ENCODE data around the gene SF3B2. TPM values are rescaled to one million over a fixed set of nuclear protein-coding genes. Genes with fewer than 3 reads are reported as not detected.

The SF3B2 gene
- total RNA-seq, 5 donors from 2014 or later (not counting 1 experiment from before 2014, with no cell fraction given) = 189 to 264 (median 224) TPM

- peaks cover 21 to 91% of the 10 kb centered on the region in 2 donors for H3K36me3 ChIP-seq (ENCODE audit: control insufficient read depth in 2 of 2, extremely low read depth in 1 of 2, insufficient read depth in 1 of 2, low read length in 1 of 2)
- H3K4me1 Mint-ChIP-seq = peaks cover 27 to 40% (median 36%) of the 10 kb centered on the region in 3 donors
- no peaks in the 10 kb centered on the region for H3K4me1 ChIP-seq (ENCODE audit: control insufficient read depth in 1 of 2, extremely low read depth in 1 of 2, insufficient read depth in 2 of 2, low read length in 2 of 2)
- POLR2A ChIA-PET = interaction anchor here in 1 of 2 donors (0.6 kb wide), 1 partner anchor 13 kb away, joined by 5 read pairs; no protein-coding TSS in a partner anchor
- CTCF ChIA-PET = interaction anchor here in 1 of 2 donors (0.6 to 1.4 kb wide), 6 partner anchors 9 to 864 kb away, joined by 3 to 6 read pairs (median 3); partner anchors contain the start of gene SF3B2
- ATAC-seq (replicated peaks in 1 of 4) = no peak
- H3K4me3 Mint-ChIP-seq = no peak overlapping the region
- no peak overlapping the region for H3K27ac ChIP-seq (ENCODE audit: low read length)
- H3K27me3 Mint-ChIP-seq = no peaks in the 10 kb centered on the region
- H3K27ac Mint-ChIP-seq = peak overlapping the region in 1 of 2 donors; percentile 40
- H3K9me3 ChIP-seq = no peaks in the 10 kb centered on the region
- H3K4me3 ChIP-seq (ENCODE audit: control insufficient read depth in 1 of 2, extremely low read depth in 1 of 2, low read length in 1 of 2) = no peak overlapping the region
- H3K27me3 ChIP-seq (replicated peaks in 1 of 2; ENCODE audit: control insufficient read depth in 2 of 2, extremely low read depth in 1 of 2, insufficient read depth in 2 of 2, low read length in 1 of 2) = no peaks in the 10 kb centered on the region
- no peak for DNase-seq
- peaks cover 76% of the 10 kb centered on the region for H3K36me3 Mint-ChIP-seq
- WGBS (ENCODE audit: insufficient coverage) = no CpG with 5 or more reads among the region's 2 CpGs
- peaks cover 0 to 2% (median 0%) of the 10 kb centered on the region in 3 donors for H3K9me3 Mint-ChIP-seq
Observed at GRCh38 chr11:66062408-66062807, 10.2 kb downstream of the SF3B2 start.

DNA sequence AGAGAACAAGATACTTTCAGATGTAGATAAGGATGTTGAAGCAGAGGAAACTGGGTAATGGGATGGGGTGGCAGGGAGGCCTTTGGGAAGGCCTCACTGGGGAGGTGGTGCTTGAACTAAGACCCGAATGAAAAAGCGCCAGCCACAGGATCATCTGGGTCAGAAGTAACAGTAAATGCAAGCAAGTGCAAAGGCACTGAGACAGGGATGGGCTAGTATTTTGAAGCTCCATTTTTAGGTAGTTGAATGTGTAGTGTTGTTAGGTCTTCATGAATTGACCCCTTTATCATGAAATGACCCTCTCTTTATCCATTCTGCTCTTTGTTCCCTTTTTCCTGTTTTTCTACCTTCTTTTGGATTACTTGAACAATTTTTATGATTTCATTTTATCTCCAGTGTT lies 11.7 kb downstream of the SF3B2 start:
- 100% methylated on average over 2 of the region's 2 CpGs for WGBS (ENCODE audit: insufficient coverage)
- peaks cover 4 to 10% of the 10 kb centered on the region in 2 experiments for H3K4me1 ChIP-seq (ENCODE audit: control insufficient read depth in 1 of 2, extremely low read depth in 1 of 2, insufficient read depth in 2 of 2, low read length in 2 of 2)
- DNase-seq = no peak
- H3K36me3 Mint-ChIP-seq = peaks cover 74% of the 10 kb centered on the region
- ChIA-PET CTCF (interaction anchor here in 1 of 2 donors (1.4 kb wide), 1 partner anchor 10 kb away, joined by 3 read pairs; no protein-coding TSS in a partner anchor), POLR2A (interaction anchor here (0.5 to 0.7 kb wide), 3 partner anchors 93 to 425 kb away, joined by 3 to 14 read pairs (median 3); no protein-coding TSS in a partner anchor)
- peaks cover 0 to 2% (median 0%) of the 10 kb centered on the region in 3 donors for H3K9me3 Mint-ChIP-seq
- peaks cover 27 to 88% of the 10 kb centered on the region in 2 donors for H3K36me3 ChIP-seq (ENCODE audit: control insufficient read depth in 2 of 2, extremely low read depth in 1 of 2, insufficient read depth in 1 of 2, low read length in 1 of 2)
- no peak overlapping the region for H3K27ac ChIP-seq (ENCODE audit: low read length)
- peaks cover 39 to 55% (median 44%) of the 10 kb centered on the region in 3 donors for H3K4me1 Mint-ChIP-seq
- no peaks in the 10 kb centered on the region for H3K9me3 ChIP-seq
- H3K4me3 Mint-ChIP-seq = no peak overlapping the region
- H3K27me3 Mint-ChIP-seq = no peaks in the 10 kb centered on the region
- H3K27me3 ChIP-seq (replicated peaks in 1 of 2; ENCODE audit: control insufficient read depth in 2 of 2, extremely low read depth in 1 of 2, insufficient read depth in 2 of 2, low read length in 1 of 2) = no peaks in the 10 kb centered on the region
- peak overlapping the region in 1 of 2 donors; percentile 69 for H3K27ac Mint-ChIP-seq
- no peak for ATAC-seq (replicated peaks in 1 of 4)
- H3K4me3 ChIP-seq (ENCODE audit: control insufficient read depth in 1 of 2, extremely low read depth in 1 of 2, low read length in 1 of 2) = no peak overlapping the region

DNA sequence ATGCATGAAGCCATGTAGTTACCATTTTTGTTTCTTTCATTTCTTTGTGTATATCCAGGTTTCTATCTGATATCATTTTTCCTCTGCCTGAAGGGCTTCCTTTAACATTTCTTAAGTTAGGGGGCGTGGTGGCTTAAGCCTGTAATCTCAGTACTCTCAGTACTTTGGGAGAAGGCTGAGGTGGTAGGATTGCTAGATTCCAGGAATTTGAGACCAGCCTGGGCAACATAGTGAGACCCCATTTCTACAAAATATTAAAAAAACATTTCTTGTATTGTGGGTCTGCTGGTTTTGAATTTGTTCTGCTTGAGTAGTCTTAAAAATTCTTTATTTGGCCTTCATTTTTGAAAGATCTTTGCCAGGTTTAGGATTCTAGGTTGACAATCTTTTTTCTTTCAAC lies 12.4 kb downstream of the SF3B2 start:
- H3K27me3 ChIP-seq (replicated peaks in 1 of 2; ENCODE audit: control insufficient read depth in 2 of 2, extremely low read depth in 1 of 2, insufficient read depth in 2 of 2, low read length in 1 of 2) = no peaks in the 10 kb centered on the region
- no peak overlapping the region for H3K4me3 ChIP-seq (ENCODE audit: control insufficient read depth in 1 of 2, extremely low read depth in 1 of 2, low read length in 1 of 2)
- DNase-seq (no peak), ATAC-seq (replicated peaks in 1 of 4) (no peak)
- H3K27ac Mint-ChIP-seq = no peak overlapping the region
- no CpG with 5 or more reads among the region's 1 CpG for WGBS (ENCODE audit: insufficient coverage)
- H3K36me3 Mint-ChIP-seq = peaks cover 71% of the 10 kb centered on the region
- no peak overlapping the region for H3K27ac ChIP-seq (ENCODE audit: low read length)
- H3K4me3 Mint-ChIP-seq = no peak overlapping the region
- H3K4me1 ChIP-seq (ENCODE audit: control insufficient read depth in 1 of 2, extremely low read depth in 1 of 2, insufficient read depth in 2 of 2, low read length in 2 of 2) = peaks cover 4 to 17% of the 10 kb centered on the region in 2 experiments
- peaks cover 43 to 62% (median 48%) of the 10 kb centered on the region in 3 donors for H3K4me1 Mint-ChIP-seq
- H3K27me3 Mint-ChIP-seq = no peaks in the 10 kb centered on the region
- CTCF ChIA-PET = interaction anchor here (0.6 to 1.1 kb wide), 2 partner anchors 13 to 48 kb away, joined by 3 to 4 read pairs; partner anchors contain the start of gene SF3B2 (in 1 of the 2)
- POLR2A ChIA-PET = interaction anchor here in 1 of 2 donors (0.7 kb wide), 1 partner anchor 425 kb away, joined by 3 read pairs; no protein-coding TSS in a partner anchor
- peaks cover 0 to 2% (median 0%) of the 10 kb centered on the region in 3 donors for H3K9me3 Mint-ChIP-seq
- no peaks in the 10 kb centered on the region for H3K9me3 ChIP-seq
- peaks cover 22 to 82% of the 10 kb centered on the region in 2 donors for H3K36me3 ChIP-seq (ENCODE audit: control insufficient read depth in 2 of 2, extremely low read depth in 1 of 2, insufficient read depth in 1 of 2, low read length in 1 of 2)

DNA sequence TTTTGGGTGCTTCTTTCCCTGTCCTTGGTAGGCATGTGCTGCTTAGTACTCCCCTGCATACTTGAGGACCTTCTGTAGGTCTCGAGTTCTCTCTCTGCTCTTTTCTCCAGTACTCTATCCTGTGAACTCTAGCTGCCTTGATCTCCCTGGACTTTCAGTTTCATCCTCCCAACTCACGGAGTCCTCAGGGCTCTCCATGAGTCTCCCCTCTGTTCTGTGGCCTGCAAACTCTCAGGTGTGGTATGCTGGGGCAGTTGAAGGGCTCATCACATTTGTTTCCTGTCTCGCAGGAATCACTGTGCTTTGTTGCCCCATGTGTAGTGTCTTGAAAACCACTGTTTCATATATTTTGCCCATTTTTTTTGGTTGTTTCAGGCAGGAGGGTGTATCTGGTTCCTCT lies 14.6 kb downstream of the SF3B2 start:
- peaks cover 12 to 60% of the 10 kb centered on the region in 2 donors for H3K36me3 ChIP-seq (ENCODE audit: control insufficient read depth in 2 of 2, extremely low read depth in 1 of 2, insufficient read depth in 1 of 2, low read length in 1 of 2)
- WGBS (ENCODE audit: insufficient coverage) = 27% methylated on average over 2 of the region's 3 CpGs
- peak overlapping the region; percentile 64 to 87 for H3K27ac Mint-ChIP-seq
- H3K4me3 Mint-ChIP-seq = no peak overlapping the region
- peaks cover 0 to 2% (median 0%) of the 10 kb centered on the region in 3 donors for H3K9me3 Mint-ChIP-seq
- H3K4me3 ChIP-seq (ENCODE audit: control insufficient read depth in 1 of 2, extremely low read depth in 1 of 2, low read length in 1 of 2) = no peak overlapping the region
- CTCF ChIA-PET = interaction anchor here (0.6 to 3.3 kb wide), 4 partner anchors 11 to 93 kb away, joined by 3 to 11 read pairs (median 4); no protein-coding TSS in a partner anchor
- no peak for DNase-seq
- no peaks in the 10 kb centered on the region for H3K9me3 ChIP-seq
- H3K36me3 Mint-ChIP-seq = peaks cover 60% of the 10 kb centered on the region
- H3K27me3 ChIP-seq (replicated peaks in 1 of 2; ENCODE audit: control insufficient read depth in 2 of 2, extremely low read depth in 1 of 2, insufficient read depth in 2 of 2, low read length in 1 of 2) = no peaks in the 10 kb centered on the region
- peak overlapping the region; percentile 15 for H3K27ac ChIP-seq (ENCODE audit: low read length)
- ATAC-seq (replicated peaks in 1 of 4) = no peak
- H3K27me3 Mint-ChIP-seq = no peaks in the 10 kb centered on the region
- POLR2A ChIA-PET = no interaction called here
- peaks cover 42 to 61% (median 59%) of the 10 kb centered on the region in 3 donors for H3K4me1 Mint-ChIP-seq
- peaks cover 7 to 26% of the 10 kb centered on the region in 2 experiments for H3K4me1 ChIP-seq (ENCODE audit: control insufficient read depth in 1 of 2, extremely low read depth in 1 of 2, insufficient read depth in 2 of 2, low read length in 2 of 2)

GRCh38 chr11:66067640-66068039 lies 15.5 kb downstream of the SF3B2 start:
- peaks cover 12 to 56% of the 10 kb centered on the region in 2 donors for H3K36me3 ChIP-seq (ENCODE audit: control insufficient read depth in 2 of 2, extremely low read depth in 1 of 2, insufficient read depth in 1 of 2, low read length in 1 of 2)
- peaks cover 60% of the 10 kb centered on the region for H3K36me3 Mint-ChIP-seq

GRCh38 chr11:66068154-66068821 lies 16.1 kb downstream of the SF3B2 start:
- Mint-ChIP-seq H3K36me3 (peaks cover 60% of the 10 kb centered on the region), H3K9me3 (peaks cover 0 to 2% (median 0%) of the 10 kb centered on the region in 3 donors), H3K4me1 (peaks cover 52 to 73% (median 72%) of the 10 kb centered on the region in 3 donors), H3K27me3 (no peaks in the 10 kb centered on the region), H3K27ac (peak overlapping the region; percentile 94 to 97), H3K4me3 (peak overlapping the region; percentile 85 to 87 (median 86))
- POLR2A ChIA-PET = interaction anchor here (0.5 to 1.2 kb wide), 3 partner anchors 67 to 602 kb away, joined by 3 to 4 read pairs (median 3); no protein-coding TSS in a partner anchor
- peak; percentile 49 to 88 (median 70) for DNase-seq
- Histone ChIP-seq H3K36me3 (ENCODE audit: control insufficient read depth in 2 of 2, extremely low read depth in 1 of 2, insufficient read depth in 1 of 2, low read length in 1 of 2) (peaks cover 12 to 52% of the 10 kb centered on the region in 2 donors), H3K9me3 (no peaks in the 10 kb centered on the region), H3K27me3 (replicated peaks in 1 of 2; ENCODE audit: control insufficient read depth in 2 of 2, extremely low read depth in 1 of 2, insufficient read depth in 2 of 2, low read length in 1 of 2) (no peaks in the 10 kb centered on the region), H3K4me1 (ENCODE audit: control insufficient read depth in 1 of 2, extremely low read depth in 1 of 2, insufficient read depth in 2 of 2, low read length in 2 of 2) (peaks cover 18 to 39% of the 10 kb centered on the region in 2 experiments), H3K27ac (ENCODE audit: low read length) (peak overlapping the region; percentile 81), H3K4me3 (ENCODE audit: control insufficient read depth in 1 of 2, extremely low read depth in 1 of 2, low read length in 1 of 2) (no peak overlapping the region)
- WGBS (ENCODE audit: insufficient coverage) = 61% methylated on average over 9 of the region's 17 CpGs
- ATAC-seq (replicated peaks in 1 of 4) = peak in 1 of 4 experiments; percentile 30
- CTCF ChIA-PET = interaction anchor here (0.6 to 4.9 kb wide), 19 partner anchors 12 to 68 kb away, joined by 3 to 36 read pairs (median 4); partner anchors contain the start of gene SF3B2 (in 1 of the 2)

More at GRCh38 chr11:66067640-66068039, 15.5 kb downstream of the SF3B2 start:
- H3K9me3 Mint-ChIP-seq = peaks cover 0 to 2% (median 0%) of the 10 kb centered on the region in 3 donors
- POLR2A ChIA-PET = interaction anchor here (0.5 to 1.2 kb wide), 2 partner anchors 67 to 603 kb away, joined by 3 to 4 read pairs; no protein-coding TSS in a partner anchor
- H3K27ac Mint-ChIP-seq = peak overlapping the region; percentile 94 to 97
- CTCF ChIA-PET = interaction anchor here (1.1 to 4.9 kb wide), 7 partner anchors 12 to 68 kb away, joined by 3 to 36 read pairs (median 8); no protein-coding TSS in a partner anchor
- Histone ChIP-seq H3K9me3 (no peaks in the 10 kb centered on the region), H3K27ac (ENCODE audit: low read length) (no peak overlapping the region), H3K4me1 (ENCODE audit: control insufficient read depth in 1 of 2, extremely low read depth in 1 of 2, insufficient read depth in 2 of 2, low read length in 2 of 2) (peaks cover 13 to 32% of the 10 kb centered on the region in 2 experiments), H3K4me3 (ENCODE audit: control insufficient read depth in 1 of 2, extremely low read depth in 1 of 2, low read length in 1 of 2) (no peak overlapping the region), H3K27me3 (replicated peaks in 1 of 2; ENCODE audit: control insufficient read depth in 2 of 2, extremely low read depth in 1 of 2, insufficient read depth in 2 of 2, low read length in 1 of 2) (no peaks in the 10 kb centered on the region)
- ATAC-seq (replicated peaks in 1 of 4) (no peak), DNase-seq (no peak)
- no peaks in the 10 kb centered on the region for H3K27me3 Mint-ChIP-seq
- H3K4me1 Mint-ChIP-seq = peaks cover 50 to 70% (median 68%) of the 10 kb centered on the region in 3 donors
- WGBS (ENCODE audit: insufficient coverage) = 100% methylated on average over 4 of the region's 4 CpGs
- peak overlapping the region in 1 of 3 donors; percentile 86 for H3K4me3 Mint-ChIP-seq

All from T-cell (primary cell).